ENCODE measurements around the gene SERTAD2. TPM values are rescaled to one million over a fixed set of nuclear protein-coding genes. Genes with fewer than 3 reads are reported as not detected.

The SERTAD2 gene
- 6.1 and 9.4 TPM in 2 replicates for total RNA-seq

GRCh38 chr2:64653109-64654062 is at the start of gene SERTAD2:
TSS of gene SERTAD2 (minus strand) at chr2:64653913. CDS start at chr2:64636871, 17,042 bp downstream.

Other genes starting within 250 kb of the SERTAD2 start
- 0.86 and 4.4 TPM in 2 replicates for gene LGALSL, start 199.8 kb downstream of the SERTAD2 start, total RNA-seq
- 24.1 and 25.8 TPM in 2 replicates for gene AFTPH, start 129.6 kb downstream of the SERTAD2 start, total RNA-seq

All from placental pericyte (primary cell).